ENCODE data around the gene RADIL. TPM values are rescaled to one million over a fixed set of nuclear protein-coding genes. Genes with fewer than 3 reads are reported as not detected.

RADIL gene
- polyA plus RNA-seq, 3 donors: not detected

- Histone ChIP-seq H3K36me3 (replicated peaks in 1 of 2; ENCODE audit: control insufficient read depth in 1 of 2, insufficient read depth in 2 of 2, low read length in 2 of 2) (no peaks in the 10 kb centered on the region), H3K79me2 (ENCODE audit: insufficient read depth, low read length) (no peaks in the 10 kb centered on the region), H3K4me1 (ENCODE audit: control insufficient read depth in 1 of 2, insufficient read depth in 2 of 2, low read length in 2 of 2) (no peaks in the 10 kb centered on the region), H3K4me3 (replicated peaks in 1 of 3; ENCODE audit: low read depth in 2 of 3, low read length in 3 of 3) (no peak overlapping the region), H3K9ac (ENCODE audit: insufficient read depth, low read length, poor library complexity, severe bottlenecking) (no peak overlapping the region), H3K27ac (ENCODE audit: low read depth in 1 of 2, low read length in 2 of 2) (no peak overlapping the region), H3K27me3 (ENCODE audit: control insufficient read depth in 2 of 2, insufficient read depth in 2 of 2, low read length in 2 of 2) (no peaks in the 10 kb centered on the region), H3K4me2 (replicated peaks; ENCODE audit: extremely low read depth, low read length, poor library complexity, severe bottlenecking) (no peak overlapping the region), H4K20me1 (ENCODE audit: insufficient read depth, low read length) (no peaks in the 10 kb centered on the region), H2AFZ (ENCODE audit: insufficient read depth, low read depth, low read length, poor library complexity, severe bottlenecking) (no peak overlapping the region), H3K9me3 (replicated peaks in 1 of 2; ENCODE audit: control insufficient read depth in 1 of 2, insufficient read depth in 1 of 2, low read length in 2 of 2) (no peaks in the 10 kb centered on the region)
- Mint-ChIP-seq H3K27me3 (ENCODE audit: low read depth in 3 of 3) (peaks cover 4% of the 10 kb centered on the region in 3 donors), H3K4me3 (no peak overlapping the region), H3K36me3 (no peaks in the 10 kb centered on the region), H3K9me3 (peaks cover 0 to 6% (median 0%) of the 10 kb centered on the region in 7 donors), H3K4me1 (no peaks in the 10 kb centered on the region), H3K27ac (no peak overlapping the region)
- no peak for TF ChIP-seq CTCF (IDR thresholded peaks at IDR 0.05)
- 86% methylated on average over 13 of the region's 17 CpGs for WGBS (ENCODE audit: insufficient coverage)
- intact Hi-C loops (cut with micrococcal nuclease): no loop called here
- no peak for DNase-seq
Measured at GRCh38 chr7:4833176-4833575, 50.3 kb downstream of the RADIL start.

GRCh38 chr7:4832711-4833110 lies 50.8 kb downstream of the RADIL start:
- H4K20me1 ChIP-seq (ENCODE audit: insufficient read depth, low read length): no peaks in the 10 kb centered on the region
- no peaks in the 10 kb centered on the region for H3K4me1 ChIP-seq (ENCODE audit: control insufficient read depth in 1 of 2, insufficient read depth in 2 of 2, low read length in 2 of 2)
- DNase-seq: no peak
- H3K79me2 ChIP-seq (ENCODE audit: insufficient read depth, low read length): no peaks in the 10 kb centered on the region
- H3K4me2 ChIP-seq (replicated peaks; ENCODE audit: extremely low read depth, low read length, poor library complexity, severe bottlenecking): no peak overlapping the region
- no peak overlapping the region for H3K27ac ChIP-seq (ENCODE audit: low read depth in 1 of 2, low read length in 2 of 2)
- Mint-ChIP-seq H3K27ac (no peak overlapping the region), H3K36me3 (no peaks in the 10 kb centered on the region), H3K27me3 (ENCODE audit: low read depth in 3 of 3) (peaks cover 4 to 5% (median 4%) of the 10 kb centered on the region in 3 donors), H3K9me3 (peaks cover 0 to 6% (median 0%) of the 10 kb centered on the region in 7 donors), H3K4me3 (no peak overlapping the region), H3K4me1 (no peaks in the 10 kb centered on the region)
- H3K36me3 ChIP-seq (replicated peaks in 1 of 2; ENCODE audit: control insufficient read depth in 1 of 2, insufficient read depth in 2 of 2, low read length in 2 of 2): no peaks in the 10 kb centered on the region
- H2AFZ ChIP-seq (ENCODE audit: insufficient read depth, low read depth, low read length, poor library complexity, severe bottlenecking): no peak overlapping the region
- no peaks in the 10 kb centered on the region for H3K27me3 ChIP-seq (ENCODE audit: control insufficient read depth in 2 of 2, insufficient read depth in 2 of 2, low read length in 2 of 2)
- intact Hi-C loops (cut with micrococcal nuclease): no loop called here
- 98% methylated on average over 14 of the region's 16 CpGs for WGBS (ENCODE audit: insufficient coverage)
- no peaks in the 10 kb centered on the region for H3K9me3 ChIP-seq (replicated peaks in 1 of 2; ENCODE audit: control insufficient read depth in 1 of 2, insufficient read depth in 1 of 2, low read length in 2 of 2)
- no peak overlapping the region for H3K4me3 ChIP-seq (replicated peaks in 1 of 3; ENCODE audit: low read depth in 2 of 3, low read length in 3 of 3)
- TF ChIP-seq CTCF (IDR thresholded peaks at IDR 0.05): no peak
- H3K9ac ChIP-seq (ENCODE audit: insufficient read depth, low read length, poor library complexity, severe bottlenecking): no peak overlapping the region
